MV-4-11 (cell line): ENCODE data around the gene POSTN.
A peak's percentile ranks its signal among the peaks of the same experiment; 100 is the strongest.

Source experiments
- DNase-seq: peaks from one replicate; lab custom pipeline; 2025; lab: John Stamatoyannopoulos, UW

Gene POSTN, protein sequence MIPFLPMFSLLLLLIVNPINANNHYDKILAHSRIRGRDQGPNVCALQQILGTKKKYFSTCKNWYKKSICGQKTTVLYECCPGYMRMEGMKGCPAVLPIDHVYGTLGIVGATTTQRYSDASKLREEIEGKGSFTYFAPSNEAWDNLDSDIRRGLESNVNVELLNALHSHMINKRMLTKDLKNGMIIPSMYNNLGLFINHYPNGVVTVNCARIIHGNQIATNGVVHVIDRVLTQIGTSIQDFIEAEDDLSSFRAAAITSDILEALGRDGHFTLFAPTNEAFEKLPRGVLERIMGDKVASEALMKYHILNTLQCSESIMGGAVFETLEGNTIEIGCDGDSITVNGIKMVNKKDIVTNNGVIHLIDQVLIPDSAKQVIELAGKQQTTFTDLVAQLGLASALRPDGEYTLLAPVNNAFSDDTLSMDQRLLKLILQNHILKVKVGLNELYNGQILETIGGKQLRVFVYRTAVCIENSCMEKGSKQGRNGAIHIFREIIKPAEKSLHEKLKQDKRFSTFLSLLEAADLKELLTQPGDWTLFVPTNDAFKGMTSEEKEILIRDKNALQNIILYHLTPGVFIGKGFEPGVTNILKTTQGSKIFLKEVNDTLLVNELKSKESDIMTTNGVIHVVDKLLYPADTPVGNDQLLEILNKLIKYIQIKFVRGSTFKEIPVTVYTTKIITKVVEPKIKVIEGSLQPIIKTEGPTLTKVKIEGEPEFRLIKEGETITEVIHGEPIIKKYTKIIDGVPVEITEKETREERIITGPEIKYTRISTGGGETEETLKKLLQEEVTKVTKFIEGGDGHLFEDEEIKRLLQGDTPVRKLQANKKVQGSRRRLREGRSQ

DNA sequence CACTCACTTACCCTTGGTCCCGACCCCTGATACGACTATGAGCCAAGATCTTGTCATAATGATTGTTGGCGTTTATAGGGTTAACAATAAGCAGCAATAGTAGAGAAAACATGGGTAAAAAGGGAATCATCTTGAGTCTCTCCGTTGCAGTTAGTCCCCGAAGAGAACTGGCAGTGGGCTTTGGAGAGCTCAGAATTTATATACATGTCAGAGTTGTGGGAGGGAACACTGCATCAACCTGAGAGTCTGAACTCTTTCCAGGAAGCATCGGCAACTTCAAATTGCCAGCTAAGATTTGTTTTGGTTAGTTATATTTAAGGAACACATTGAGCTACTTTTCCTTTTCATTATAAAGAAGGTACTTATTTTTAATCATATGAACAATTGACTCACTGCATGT is at the start of gene POSTN:
POSTN (minus strand) TSS at position 172 of the 400 bp plus-strand sequence; CDS start at position 130, 42 bp downstream.
- no peak for DNase-seq

DNA sequence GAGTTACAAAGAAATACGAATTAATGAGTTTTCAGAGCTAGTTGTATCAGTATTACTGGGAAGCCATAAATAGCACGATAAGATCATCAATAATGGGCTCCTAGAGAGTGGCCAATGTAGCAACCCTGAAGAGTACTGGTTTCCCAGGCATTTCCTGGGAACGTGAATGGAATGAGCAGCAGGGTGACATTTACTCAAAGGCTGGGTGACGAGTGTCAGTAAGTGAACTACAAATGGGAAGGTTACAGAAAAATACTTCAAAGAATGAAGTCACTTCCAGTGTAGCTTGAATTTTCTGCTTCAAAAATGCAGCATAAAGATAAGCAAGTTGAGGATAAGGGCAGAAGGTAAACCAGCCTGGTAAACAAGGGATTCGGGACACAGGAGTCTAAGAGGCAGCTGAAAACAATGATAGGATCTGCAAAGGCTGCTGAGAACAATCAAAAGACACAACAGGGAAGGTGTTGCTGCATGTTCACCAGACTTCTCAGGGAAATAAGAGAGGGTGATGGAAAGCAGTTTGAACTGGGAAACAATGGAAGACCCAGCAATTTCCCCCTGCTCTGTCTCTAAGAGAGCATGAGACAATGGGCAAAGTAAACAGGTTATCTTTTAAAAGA is 48.6 kb upstream of the POSTN start:
- no peak for DNase-seq

DNA sequence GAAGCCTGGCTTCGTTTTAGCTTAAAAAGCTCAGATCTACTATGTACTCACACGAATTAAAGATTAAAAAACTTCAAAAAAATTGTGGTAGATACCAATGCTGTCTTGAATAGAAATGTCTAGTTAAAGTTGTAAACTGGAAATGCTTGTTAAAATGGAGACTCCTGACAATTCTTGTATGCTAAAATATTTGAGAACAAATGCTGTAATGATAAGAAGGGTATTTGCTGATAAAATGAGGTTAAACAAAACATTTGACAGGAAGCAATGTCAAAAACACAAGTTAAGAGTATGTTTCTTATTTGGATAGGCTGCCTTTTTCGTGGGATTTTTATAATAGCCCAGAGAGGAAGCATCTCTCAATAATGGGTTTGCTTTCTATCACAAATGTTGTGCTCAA is 48.0 kb upstream of the POSTN start:
- no peak for DNase-seq

DNA sequence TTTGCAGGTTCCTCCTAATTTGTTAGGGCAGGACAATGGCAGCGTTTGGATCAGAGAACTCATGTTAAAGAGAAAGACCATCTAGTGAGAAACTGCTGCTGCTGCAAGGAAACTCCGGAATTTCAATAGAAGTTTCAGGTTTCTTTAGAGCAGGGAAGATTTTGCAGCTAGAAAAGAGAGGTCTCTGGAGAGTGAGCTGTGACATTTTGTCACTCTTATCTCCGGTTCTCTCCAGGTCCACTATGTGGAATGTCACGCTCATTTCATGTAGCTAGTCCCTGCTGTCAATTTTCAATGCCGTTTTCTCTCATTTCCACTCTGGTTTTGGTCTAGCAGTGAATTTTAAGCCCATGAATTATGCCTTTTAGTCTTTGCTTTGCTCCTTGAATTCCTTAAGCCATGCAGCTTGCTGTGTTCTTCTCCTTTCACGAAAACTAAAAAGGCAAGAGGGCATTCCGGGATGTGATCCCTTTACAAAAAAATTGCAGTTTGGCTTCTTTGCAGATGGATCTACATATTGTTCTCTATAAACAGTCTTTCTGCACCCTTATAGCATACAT is 46.7 kb upstream of the POSTN start:
- DNase-seq = no peak

DNA sequence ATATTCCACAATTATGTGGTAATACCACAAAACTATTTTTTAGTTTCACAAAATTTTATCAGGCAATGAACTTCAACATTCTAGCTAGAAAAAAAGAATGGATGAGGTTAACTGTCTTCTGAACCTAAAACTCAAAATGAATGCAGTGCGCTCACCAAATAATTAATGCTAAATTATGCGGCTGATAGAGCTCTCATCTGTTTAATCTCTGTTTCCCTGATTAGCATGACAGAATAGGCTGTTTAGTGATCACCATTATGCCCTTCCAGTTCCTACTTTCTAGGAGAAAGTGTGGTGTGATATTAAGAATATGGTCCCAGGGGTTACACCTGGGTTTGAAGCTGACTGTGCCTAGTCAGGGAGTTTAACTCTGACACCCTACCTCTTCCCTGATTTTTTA is 42.8 kb upstream of the POSTN start:
- no peak for DNase-seq

DNA sequence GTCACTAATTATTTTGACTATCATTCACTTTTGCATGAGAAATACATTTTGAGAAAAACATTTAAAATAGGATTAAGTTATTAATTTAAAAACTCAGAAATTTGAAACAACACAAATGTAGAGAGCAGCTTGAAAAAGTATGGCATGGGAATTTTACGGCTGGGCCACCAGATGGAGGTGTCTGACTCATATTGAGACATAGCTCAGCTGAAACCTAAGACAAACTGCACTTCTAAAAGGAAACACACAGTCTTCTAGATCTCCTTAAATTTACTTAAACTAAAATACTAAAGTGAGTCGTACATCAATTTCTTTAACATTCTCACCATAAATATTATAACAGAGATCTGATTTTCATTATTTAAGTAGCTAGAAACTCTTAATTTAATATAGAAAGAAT is 41.9 kb upstream of the POSTN start:
- peak; percentile 43 for DNase-seq

DNA sequence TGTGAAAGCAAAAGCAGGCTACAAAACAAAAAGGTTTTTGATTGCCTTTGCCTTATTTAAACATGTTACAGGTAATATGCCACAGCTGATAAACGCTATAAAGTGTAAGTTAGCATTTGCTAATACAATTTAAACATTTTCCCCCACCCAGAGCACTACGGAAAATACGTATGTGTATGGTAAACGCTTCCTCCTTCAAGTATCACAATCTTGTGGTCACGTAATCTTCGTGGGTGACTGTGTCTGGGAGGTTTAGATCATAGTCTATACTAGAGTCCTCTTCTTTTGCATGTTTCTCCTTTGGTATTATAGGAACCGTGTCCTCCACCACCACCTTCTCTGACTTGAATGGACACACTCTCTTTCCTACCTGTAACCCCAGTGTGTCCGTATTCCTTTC is 38.1 kb upstream of the POSTN start:
- DNase-seq = peak; percentile 23

DNA sequence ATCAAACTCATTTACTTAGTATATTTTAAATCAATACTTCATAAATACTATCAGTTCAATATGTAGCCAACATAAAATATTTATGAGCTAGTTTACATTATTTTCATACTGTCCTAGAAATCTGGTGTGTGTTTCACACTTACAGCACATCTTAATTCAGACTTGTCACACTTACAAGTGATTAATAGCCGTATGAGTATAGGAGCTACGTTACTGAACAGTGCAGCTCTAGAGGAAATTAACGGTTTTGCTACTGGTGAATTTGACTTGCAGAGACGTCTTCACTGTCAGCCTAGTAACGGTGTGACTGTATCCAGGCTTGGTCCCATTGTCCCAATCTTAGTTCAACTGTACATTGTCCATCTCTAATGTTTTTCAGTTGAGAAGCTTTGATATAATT is 33.7 kb upstream of the POSTN start:
- DNase-seq = no peak

DNA sequence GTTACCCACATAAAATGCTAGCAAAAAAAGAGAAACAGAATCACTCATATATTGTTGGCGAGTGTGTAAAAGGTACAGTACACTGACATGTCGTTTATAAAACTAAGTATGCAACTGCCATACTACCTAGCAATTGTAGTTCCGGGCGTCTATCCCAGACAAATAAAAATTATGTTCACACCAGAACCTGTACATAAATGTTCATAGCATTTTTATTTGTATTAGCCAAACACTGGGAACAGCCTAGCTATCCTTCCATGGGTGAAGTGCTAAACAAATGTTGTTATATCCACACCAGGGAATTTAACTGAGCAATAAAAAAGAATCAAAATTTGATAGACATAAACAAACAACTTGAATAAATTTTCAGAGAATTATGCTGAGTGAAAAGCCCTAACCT is 28.9 kb upstream of the POSTN start:
- no peak for DNase-seq

DNA sequence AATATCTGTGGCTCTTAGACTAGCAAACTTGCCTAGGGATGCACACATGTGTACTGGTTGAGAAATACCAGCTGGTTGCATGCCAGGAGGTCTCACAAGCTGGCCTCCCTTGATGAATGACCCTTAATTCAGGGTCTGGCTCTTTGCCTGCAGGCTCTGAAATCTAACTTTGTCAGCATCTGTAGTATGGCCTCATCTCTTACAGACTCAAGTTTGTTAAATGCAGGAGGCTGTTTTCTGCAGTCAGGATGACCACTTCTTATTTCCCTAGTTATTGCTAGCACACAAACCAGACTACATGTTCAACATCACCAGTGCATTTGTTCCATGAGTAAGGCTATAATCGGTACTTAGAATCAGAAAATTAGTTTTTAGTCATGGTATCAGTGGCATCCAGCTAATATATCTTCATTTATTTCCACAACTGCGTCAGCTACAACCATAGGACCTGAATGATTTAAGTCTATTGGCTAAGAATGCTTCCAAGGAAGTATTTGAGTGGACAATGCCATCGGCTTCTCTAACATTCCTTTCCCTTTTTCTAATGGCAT is 23.3 kb upstream of the POSTN start:
- no peak for DNase-seq

DNA sequence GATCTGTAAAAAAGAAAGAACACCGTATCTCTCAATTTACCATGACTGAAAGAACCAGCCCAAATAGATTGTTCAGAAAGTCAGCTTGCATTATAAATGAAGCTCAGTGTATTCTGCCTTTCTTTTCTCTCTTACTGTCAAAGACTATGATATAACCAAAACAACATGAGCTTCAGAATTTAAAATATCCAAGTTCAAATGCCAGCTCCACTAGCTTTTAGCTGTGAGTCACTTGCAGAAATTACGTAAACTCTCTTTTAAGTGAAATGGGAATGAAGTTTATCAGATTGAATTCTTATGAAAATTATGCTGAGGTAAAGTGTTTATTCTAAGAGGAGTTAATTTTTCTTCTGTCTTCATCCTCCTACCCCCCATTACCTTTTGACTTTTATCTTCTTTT is 20.0 kb upstream of the POSTN start:
- no peak for DNase-seq

DNA sequence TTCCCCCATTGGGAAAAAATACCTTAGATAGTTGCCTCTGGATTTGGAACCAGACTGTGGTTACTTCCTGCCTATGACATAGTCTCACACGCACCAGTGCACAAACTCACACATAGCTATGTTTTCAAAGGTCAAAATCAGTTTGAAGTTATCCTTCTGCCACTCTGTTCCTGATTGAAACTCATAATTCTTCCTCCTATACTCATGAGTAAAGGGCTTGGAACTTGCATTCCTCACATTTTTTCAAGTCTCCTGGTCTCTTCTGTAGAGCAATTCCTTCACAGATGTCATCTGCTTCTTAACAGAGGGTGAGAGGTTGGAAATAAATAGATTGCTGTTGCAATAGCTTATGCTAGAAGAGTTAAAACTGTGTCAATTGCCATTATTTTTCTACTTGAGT is 18.6 kb upstream of the POSTN start:
- DNase-seq = no peak

DNA sequence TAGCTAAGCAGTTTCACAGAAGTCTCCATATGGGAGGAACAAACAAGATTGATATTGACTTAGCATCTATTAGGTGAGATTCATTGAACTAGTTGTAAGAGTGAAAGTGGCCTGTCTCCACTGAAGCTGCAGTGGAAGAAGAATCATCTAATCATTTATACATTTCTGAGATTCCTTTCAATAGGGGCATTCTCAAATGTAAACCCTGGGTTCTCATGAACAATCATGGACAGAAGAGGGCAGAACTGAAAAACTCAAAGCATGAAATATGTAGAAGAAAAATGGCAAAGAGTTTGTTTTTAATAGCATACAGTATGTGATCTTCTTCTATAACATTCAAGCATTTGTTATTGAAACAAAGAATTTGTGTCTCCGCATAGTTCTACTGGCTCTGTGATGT is 17.6 kb upstream of the POSTN start:
- DNase-seq = no peak

DNA sequence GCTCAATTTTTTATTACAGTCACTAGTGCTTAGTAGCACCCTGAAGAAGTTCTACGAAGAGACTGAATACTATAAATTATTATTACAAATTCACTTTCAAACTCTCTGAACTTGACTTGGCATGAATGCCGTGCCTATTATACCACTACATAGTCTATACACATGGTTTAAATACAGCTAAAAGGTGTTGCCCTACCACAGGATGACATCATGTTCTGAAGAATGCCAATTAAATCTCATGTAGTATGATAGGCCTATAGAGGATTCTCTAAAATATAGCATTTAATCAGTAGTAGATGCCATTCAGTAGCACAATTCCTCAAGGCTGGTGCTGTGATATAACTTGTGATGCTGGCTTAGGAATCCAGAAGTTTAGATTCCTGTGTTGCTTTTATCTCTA is 16.7 kb upstream of the POSTN start:
- no peak for DNase-seq

DNA sequence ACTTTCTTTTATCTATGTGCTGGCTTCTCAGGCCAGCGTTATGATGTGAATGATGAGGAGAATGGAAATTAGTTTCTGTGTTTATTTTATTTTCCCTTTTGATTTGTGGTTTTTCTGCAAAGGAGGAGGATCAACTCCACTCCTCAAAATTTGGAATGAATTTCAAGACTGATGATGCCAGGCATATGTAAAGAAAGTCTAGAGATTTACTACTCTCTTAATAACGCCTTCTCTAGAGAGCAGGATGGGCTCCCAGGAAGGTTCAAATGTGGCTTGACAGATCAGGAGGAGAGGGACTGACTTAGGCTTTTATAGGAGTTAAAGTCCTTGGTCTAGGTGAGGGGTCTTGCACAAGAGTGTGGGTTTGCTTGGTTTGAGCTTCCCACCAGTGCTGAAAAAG is 15.1 kb upstream of the POSTN start:
- DNase-seq = no peak

DNA sequence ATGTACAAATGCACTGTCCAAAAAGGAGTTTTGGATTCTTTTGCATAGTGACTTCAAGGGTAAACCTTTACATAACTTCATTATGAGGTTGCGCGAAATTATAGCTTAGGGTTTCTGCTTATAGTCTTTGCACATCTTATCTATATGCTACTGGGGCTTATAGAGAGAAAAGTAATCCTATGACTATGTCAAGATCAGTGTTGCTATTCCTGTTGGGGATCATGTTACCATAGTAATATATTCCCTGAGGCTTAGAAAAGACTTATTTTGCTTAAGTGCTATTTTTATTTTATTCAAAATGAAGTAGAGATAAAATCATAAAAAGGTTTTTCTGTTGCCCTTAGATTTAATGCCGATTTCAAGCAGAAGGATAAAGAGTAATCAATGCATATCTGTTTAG is 14.7 kb upstream of the POSTN start:
- no peak for DNase-seq

DNA sequence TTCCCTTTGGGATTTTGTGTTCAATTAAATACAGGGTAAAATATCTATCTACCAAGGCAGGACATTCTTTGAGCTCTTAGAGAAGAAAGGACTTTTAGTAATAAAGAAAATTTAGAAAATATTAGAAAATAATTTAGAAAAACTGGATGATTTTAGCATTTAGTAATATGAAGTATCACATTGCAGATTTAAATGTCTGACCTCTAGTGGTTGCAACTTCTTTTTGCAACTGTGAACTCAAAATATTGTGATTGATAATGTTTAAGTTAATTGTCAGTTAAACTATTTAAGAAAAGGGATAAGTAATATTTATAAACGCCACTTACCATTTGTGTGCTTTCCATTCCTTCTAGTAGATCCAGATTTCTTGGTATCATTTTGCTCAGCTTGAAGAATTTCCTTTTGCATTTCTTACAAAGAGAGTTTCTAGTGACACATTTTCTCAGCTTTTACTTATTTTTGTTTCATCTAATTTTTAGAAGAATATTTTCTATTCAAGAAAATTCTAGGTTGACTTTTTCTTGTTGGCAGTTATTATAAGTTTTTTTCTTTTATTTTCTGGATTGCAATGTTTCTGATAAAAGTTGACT is 10.3 kb upstream of the POSTN start:
- DNase-seq = no peak

DNA sequence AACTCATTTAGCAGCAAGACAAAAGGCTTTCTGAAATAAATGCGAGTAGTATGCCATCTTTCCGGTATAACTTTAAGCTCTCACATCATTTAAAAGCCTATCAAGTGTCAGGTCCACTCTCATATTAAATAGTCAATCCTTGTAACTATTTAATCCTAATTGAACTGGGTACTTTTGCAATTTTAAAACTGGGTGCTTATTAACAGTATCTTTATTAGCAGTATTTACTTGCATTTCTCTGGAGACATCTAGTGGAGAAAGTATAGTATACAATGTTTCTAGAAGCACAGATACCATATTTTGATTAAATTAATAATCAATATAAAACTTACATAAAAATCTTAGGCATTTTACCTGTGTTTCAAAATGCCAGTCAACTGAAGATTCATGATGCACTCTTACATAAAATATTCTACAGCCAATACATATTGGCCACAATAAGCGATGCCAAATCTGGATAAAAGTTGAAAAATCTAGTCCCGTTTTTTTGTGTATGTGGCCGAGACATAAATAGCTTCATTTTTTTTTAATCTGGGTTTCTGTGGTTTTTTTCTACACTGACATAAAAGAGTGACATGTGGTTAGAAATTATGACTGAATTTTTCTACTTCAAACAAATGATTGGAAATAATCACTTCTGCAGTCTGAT is 4.3 kb upstream of the POSTN start:
- DNase-seq = no peak

DNA sequence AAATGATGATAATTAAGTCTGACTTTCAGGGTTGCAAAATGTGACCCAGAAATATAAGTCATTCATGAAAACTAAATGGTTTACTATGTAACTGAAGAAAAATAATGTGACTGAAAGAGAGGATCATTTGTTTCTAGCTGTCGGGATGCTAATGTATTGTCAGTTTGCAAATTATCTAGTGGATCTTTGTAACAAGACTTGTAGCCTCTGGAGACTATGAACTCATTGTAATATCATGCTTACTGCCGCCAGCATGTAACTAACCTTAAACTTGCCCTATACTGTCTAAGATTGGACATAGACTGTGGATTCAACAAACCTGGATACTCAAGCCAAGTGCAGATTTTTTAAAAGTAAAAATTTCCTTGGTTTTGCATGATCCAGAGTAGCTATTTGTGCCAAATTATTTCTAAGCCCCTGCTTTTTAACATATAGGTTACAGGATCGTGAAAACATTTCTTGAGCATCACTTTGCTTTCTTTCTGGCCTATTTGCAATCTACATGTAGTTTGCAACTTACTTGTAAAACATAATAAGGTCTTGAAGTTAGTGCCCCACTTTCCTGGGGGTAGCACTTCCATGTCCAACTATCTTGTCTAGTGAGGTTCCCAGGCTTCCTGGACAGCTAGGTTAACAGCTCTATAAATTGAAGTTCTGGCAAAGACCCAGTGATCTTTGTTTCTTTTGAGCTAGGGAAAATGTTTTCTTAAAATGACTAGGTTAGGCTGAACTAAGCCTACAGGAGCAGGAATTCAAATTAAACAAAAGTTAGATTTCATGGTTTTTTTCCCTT is 3.3 kb upstream of the POSTN start:
- no peak for DNase-seq

DNA sequence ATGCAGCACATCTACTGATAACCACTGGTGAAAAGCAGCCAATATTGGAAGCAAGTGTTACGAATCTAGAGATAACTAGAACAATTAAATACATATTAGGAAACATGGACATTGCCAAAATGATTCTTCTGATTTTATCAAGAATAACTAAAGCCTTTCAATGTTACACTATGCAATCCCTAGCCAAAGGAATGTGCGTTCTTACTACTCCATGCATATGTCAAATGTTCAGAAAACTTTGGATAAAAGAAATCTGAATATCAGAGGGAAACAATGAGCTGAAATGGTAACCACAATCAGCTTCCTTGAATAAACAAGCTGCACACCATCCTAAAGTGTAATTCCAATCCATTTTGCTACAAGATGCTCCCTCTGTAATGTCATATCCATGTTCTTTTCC is 951 bp upstream of the POSTN start:
- no peak for DNase-seq
